ENCODE data around the gene SEPTIN1. TPM values are rescaled to one million over a fixed set of nuclear protein-coding genes. Genes with fewer than 3 reads are reported as not detected.
A peak's percentile ranks its signal among the peaks of the same experiment; 100 is the strongest.

The SEPTIN1 gene
- total RNA-seq, 1 experiment from 2014 or later = 7.6 TPM

DNA sequence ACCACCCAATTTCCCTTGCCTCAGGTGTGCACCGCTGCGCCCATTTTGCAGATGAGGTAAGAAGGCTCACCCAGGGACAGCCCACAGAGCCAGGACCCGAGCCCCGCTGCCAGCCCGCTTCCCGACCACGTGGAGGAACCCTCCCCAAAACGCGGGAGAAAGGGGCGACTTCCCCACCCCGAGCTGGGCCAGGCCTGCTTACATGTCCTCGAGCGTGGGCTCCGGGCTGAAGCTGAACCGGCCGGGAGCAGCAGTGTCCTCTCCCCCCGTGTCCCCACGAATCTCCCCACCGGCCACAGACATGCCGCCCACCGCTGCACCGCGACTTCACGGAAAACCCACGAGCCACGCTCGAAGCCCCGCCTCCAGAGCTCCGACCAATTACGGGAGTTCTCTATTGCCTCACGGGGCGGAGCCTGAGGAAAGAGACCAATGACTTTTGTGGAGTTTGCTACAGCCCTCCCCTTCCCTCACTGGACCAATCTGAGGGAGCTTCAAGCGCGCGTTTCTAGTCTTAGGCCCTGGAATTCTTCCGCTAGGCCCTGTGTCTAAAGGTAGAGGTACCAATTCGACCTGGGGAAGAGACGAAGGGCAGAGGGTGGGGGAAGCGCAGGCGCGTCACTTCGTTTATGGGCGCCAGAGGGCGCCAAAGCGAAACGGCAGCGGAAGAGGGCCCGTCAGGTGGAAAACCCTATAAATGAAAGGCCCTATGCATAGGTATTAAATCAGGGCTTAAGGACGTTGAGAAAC lies 47.5 kb upstream of the SEPTIN1 start, which contains the start of gene DCTPP1:
DCTPP1 (minus strand) TSS at position 353 of the 750 bp plus-strand sequence; CDS start at position 303, 50 bp downstream.
- peaks cover 12% of the 10 kb centered on the region for H3K4me1 ChIP-seq (replicated peaks; ENCODE audit: insufficient read depth)
- intact Hi-C loops (cut with micrococcal nuclease; ENCODE audit: unreplicated experiment) = loop anchor here (1.0 to 2.0 kb wide), 7 partner anchors 63 to 264 kb away; partner anchors contain the start of genes FBRS and ZNF768
- H3K27me3 ChIP-seq (ENCODE audit: insufficient read depth, low read depth) = no peaks in the 10 kb centered on the region
- peak within 1 kb of the TSS; percentile 89 for H2AFZ ChIP-seq
- no peaks in the 10 kb centered on the region for H4K20me1 ChIP-seq (ENCODE audit: insufficient read depth)
- ChIA-PET CTCF (interaction anchor here (0.6 to 1.8 kb wide), 33 partner anchors 12 to 638 kb away, joined by 3 to 20 read pairs (median 4); partner anchors contain the start of genes FBRS, PRR14, SEPHS2 and TBX6), POLR2A (ENCODE audit: unreplicated experiment) (interaction anchor here (0.5 to 1.1 kb wide), 9 partner anchors 14 to 287 kb away, joined by 3 to 31 read pairs (median 4); partner anchors contain the start of genes ZNF689, ZNF764 and ZNF771)
- peak within 1 kb of the TSS; percentile 67 for H3K4me3 ChIP-seq
- TF ChIP-seq, protein P1, sequence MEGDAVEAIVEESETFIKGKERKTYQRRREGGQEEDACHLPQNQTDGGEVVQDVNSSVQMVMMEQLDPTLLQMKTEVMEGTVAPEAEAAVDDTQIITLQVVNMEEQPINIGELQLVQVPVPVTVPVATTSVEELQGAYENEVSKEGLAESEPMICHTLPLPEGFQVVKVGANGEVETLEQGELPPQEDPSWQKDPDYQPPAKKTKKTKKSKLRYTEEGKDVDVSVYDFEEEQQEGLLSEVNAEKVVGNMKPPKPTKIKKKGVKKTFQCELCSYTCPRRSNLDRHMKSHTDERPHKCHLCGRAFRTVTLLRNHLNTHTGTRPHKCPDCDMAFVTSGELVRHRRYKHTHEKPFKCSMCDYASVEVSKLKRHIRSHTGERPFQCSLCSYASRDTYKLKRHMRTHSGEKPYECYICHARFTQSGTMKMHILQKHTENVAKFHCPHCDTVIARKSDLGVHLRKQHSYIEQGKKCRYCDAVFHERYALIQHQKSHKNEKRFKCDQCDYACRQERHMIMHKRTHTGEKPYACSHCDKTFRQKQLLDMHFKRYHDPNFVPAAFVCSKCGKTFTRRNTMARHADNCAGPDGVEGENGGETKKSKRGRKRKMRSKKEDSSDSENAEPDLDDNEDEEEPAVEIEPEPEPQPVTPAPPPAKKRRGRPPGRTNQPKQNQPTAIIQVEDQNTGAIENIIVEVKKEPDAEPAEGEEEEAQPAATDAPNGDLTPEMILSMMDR (conservative IDR thresholded peaks at IDR 0.05) = peak; percentile 91
- TF ChIP-seq EZH2 (IDR thresholded peaks at IDR 0.05; ENCODE audit: low read depth) = no peak
- peak within 1 kb of the TSS; percentile 3; the same call in 1 of the 2 replicates for H3K27ac ChIP-seq
- H3F3A ChIP-seq (ENCODE audit: insufficient read depth, low read depth) = peaks cover 17% of the 10 kb centered on the region; the same call in 1 of the 2 replicates
- no peaks in the 10 kb centered on the region for H3K9me2 ChIP-seq (ENCODE audit: insufficient read depth)
- H3K36me3 ChIP-seq (ENCODE audit: low read depth) = peaks cover 4% of the 10 kb centered on the region; the same call in 1 of the 2 replicates
- no TSS peak for BruUV-seq (replicated peaks)
- DNase-seq = peak; percentile 98 to 99
- H3K79me2 ChIP-seq (ENCODE audit: low read depth) = peaks cover 37% of the 10 kb centered on the region
- H3K9me3 ChIP-seq (ENCODE audit: insufficient read depth, low read depth) = no peaks in the 10 kb centered on the region
- H3K4me2 ChIP-seq = peak within 1 kb of the TSS; percentile 83

DNA sequence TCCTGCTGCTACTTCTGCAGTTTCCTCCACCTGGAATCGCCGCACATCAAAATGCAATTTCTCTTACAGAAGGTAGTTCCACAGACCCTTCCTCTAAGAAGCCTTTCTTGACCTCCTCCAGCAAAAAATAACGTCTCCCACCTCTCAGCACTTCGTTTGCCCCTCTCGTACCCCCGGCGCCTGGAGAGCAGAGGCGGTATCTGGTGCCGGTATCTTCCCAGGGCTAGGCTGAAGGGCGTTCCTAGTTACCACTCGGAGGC lies 47.0 kb upstream of the SEPTIN1 start:
- H3K79me2 ChIP-seq (ENCODE audit: low read depth) = peaks cover 37% of the 10 kb centered on the region
- H3K36me3 ChIP-seq (ENCODE audit: low read depth) = peaks cover 4% of the 10 kb centered on the region; the same call in 1 of the 2 replicates
- peaks cover 17% of the 10 kb centered on the region; the same call in 1 of the 2 replicates for H3F3A ChIP-seq (ENCODE audit: insufficient read depth, low read depth)
- ChIA-PET CTCF (interaction anchor here (0.6 to 1.8 kb wide), 28 partner anchors 11 to 638 kb away, joined by 3 to 20 read pairs (median 4); partner anchors contain the start of genes FBRS, PRR14, SEPHS2 and TBX6), POLR2A (ENCODE audit: unreplicated experiment) (interaction anchor here (0.5 to 1.1 kb wide), 7 partner anchors 22 to 286 kb away, joined by 3 to 31 read pairs (median 4); partner anchors contain the start of genes ZNF689, ZNF764 and ZNF771)
- BruUV-seq (replicated peaks) = no TSS peak
- intact Hi-C loops (cut with micrococcal nuclease; ENCODE audit: unreplicated experiment) = no loop called here
- no peak for DNase-seq
- H3K4me2 ChIP-seq = peak overlapping the region; percentile 83
- TF ChIP-seq EZH2 (IDR thresholded peaks at IDR 0.05; ENCODE audit: low read depth) = no peak
- TF ChIP-seq, protein P1 (conservative IDR thresholded peaks at IDR 0.05) = no peak
- H3K27ac ChIP-seq = peak overlapping the region; percentile 3; the same call in 1 of the 2 replicates
- H3K9me2 ChIP-seq (ENCODE audit: insufficient read depth) = no peaks in the 10 kb centered on the region
- H2AFZ ChIP-seq = peak overlapping the region; percentile 89
- peak overlapping the region; percentile 67 for H3K4me3 ChIP-seq
- H3K27me3 ChIP-seq (ENCODE audit: insufficient read depth, low read depth) = no peaks in the 10 kb centered on the region
- H3K4me1 ChIP-seq (replicated peaks; ENCODE audit: insufficient read depth) = peaks cover 12% of the 10 kb centered on the region
- no peaks in the 10 kb centered on the region for H3K9me3 ChIP-seq (ENCODE audit: insufficient read depth, low read depth)
- no peaks in the 10 kb centered on the region for H4K20me1 ChIP-seq (ENCODE audit: insufficient read depth)

DNA sequence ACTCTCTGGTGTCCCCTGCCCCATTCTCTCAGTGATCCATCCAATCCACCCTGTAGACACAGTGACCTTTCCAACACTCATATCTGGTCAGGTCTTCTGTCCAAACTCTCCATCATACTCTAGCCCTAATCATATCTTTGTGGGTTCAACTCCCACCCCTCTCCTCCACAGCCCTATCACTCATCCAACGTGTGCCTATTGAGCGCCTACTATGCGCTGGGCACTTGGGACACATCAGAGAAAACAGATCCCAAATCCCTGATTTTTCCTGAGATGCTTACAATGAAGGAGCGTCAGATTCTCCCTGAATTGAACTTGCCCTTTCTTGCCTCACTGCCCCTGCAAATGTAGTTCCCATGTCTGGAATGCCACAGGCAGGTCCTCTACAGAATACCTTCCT lies 45.7 kb upstream of the SEPTIN1 start:
- H2AFZ ChIP-seq = no peak overlapping the region
- BruUV-seq (replicated peaks) = no TSS peak
- H3K4me2 ChIP-seq = no peak overlapping the region
- H3K27ac ChIP-seq = no peak overlapping the region
- H3K9me3 ChIP-seq (ENCODE audit: insufficient read depth, low read depth) = no peaks in the 10 kb centered on the region
- no peaks in the 10 kb centered on the region for H4K20me1 ChIP-seq (ENCODE audit: insufficient read depth)
- intact Hi-C loops (cut with micrococcal nuclease; ENCODE audit: unreplicated experiment) = no loop called here
- H3K27me3 ChIP-seq (ENCODE audit: insufficient read depth, low read depth) = no peaks in the 10 kb centered on the region
- H3K36me3 ChIP-seq (ENCODE audit: low read depth) = peaks cover 12% of the 10 kb centered on the region; the same call in 1 of the 2 replicates
- ChIA-PET CTCF (no interaction called here), POLR2A (ENCODE audit: unreplicated experiment) (no interaction called here)
- no peaks in the 10 kb centered on the region for H3K9me2 ChIP-seq (ENCODE audit: insufficient read depth)
- H3K79me2 ChIP-seq (ENCODE audit: low read depth) = peaks cover 37% of the 10 kb centered on the region
- H3K4me1 ChIP-seq (replicated peaks; ENCODE audit: insufficient read depth) = peaks cover 12% of the 10 kb centered on the region
- TF ChIP-seq, protein P1 (conservative IDR thresholded peaks at IDR 0.05) = no peak
- no peak for TF ChIP-seq EZH2 (IDR thresholded peaks at IDR 0.05; ENCODE audit: low read depth)
- H3K4me3 ChIP-seq = no peak overlapping the region
- DNase-seq = no peak
- peaks cover 17% of the 10 kb centered on the region; the same call in 1 of the 2 replicates for H3F3A ChIP-seq (ENCODE audit: insufficient read depth, low read depth)
